Brain microvascular endothelial cell (primary cell): Measurements from ENCODE around the gene CACNB1.

Experiments used
- DNase-seq: peaks from one replicate; pipeline ENCODE4 v3.0.0-alpha.2; 2020
- H3K27ac ChIP-seq: fragments of 250-450 bp; sonication (Bioruptor Pico); 2 replicates; pipeline ENCODE4 v1.5.1; 2020; ENCODE audit warnings: mild to moderate bottlenecking, moderate library complexity
- H3K27me3 ChIP-seq: fragments of 250-450 bp; sonication (Bioruptor Pico); replicated peaks from 2 replicates; pipeline ENCODE4 v1.5.1; 2020; ENCODE audit warnings: mild to moderate bottlenecking
- H3K36me3 ChIP-seq: fragments of 250-450 bp; sonication (Bioruptor Pico); replicated peaks from 2 replicates; pipeline ENCODE4 v1.5.1; 2020; ENCODE audit warnings: mild to moderate bottlenecking
- H3K4me3 ChIP-seq: 2 replicates; pipeline ENCODE4 v1.5.1; 2011; ENCODE audit warnings: low read depth, mild to moderate bottlenecking, control low read depth, low read length, moderate library complexity
- CTCF ChIP-seq: IDR thresholded peaks from 2 replicates; pipeline ENCODE4 v1.5.1; 2011; ENCODE audit warnings: low read depth, mild to moderate bottlenecking, moderate library complexity, low read length, control low read depth, inconsistent platforms; ENCODE audit errors: missing control alignments
- in situ Hi-C: cut with HindIII; loops from 2 replicates; pipeline ENCODE4 v1.10.0; 2017; ENCODE audit warnings: low sequenced_read_pairs, low pct_ligation_motif_present

CACNB1 gene

GRCh38 chr17:39192901-39193300, 4.6 kb downstream of the CACNB1 start:
- TF ChIP-seq CTCF = no peak
- in situ Hi-C loops = no loop called here

GRCh38 chr17:39191750-39192510, 5.5 kb downstream of the CACNB1 start:
- Histone ChIP-seq H3K27me3 (no peaks in the 10 kb centered on the region), H3K4me3 (no peak overlapping the region), H3K36me3 (peaks cover 42% of the 10 kb centered on the region), H3K27ac (no peak overlapping the region)
- no peak for TF ChIP-seq CTCF
- DNase-seq = no peak
- in situ Hi-C loops = no loop called here

More at GRCh38 chr17:39192901-39193300, 4.6 kb downstream of the CACNB1 start:
- no peak overlapping the region for H3K27ac ChIP-seq
- DNase-seq = no peak
- no peaks in the 10 kb centered on the region for H3K27me3 ChIP-seq
- peaks cover 33% of the 10 kb centered on the region for H3K36me3 ChIP-seq
- no peak overlapping the region for H3K4me3 ChIP-seq

GRCh38 chr17:39187152-39187830, 10.2 kb downstream of the CACNB1 start:
- H3K36me3 ChIP-seq = peaks cover 60% of the 10 kb centered on the region
- no peaks in the 10 kb centered on the region for H3K27me3 ChIP-seq
- no peak for TF ChIP-seq CTCF
- in situ Hi-C loops = no loop called here
- H3K4me3 ChIP-seq = no peak overlapping the region
- no peak overlapping the region for H3K27ac ChIP-seq
- no peak for DNase-seq

- no peak overlapping the region for H3K4me3 ChIP-seq
- H3K36me3 ChIP-seq = peaks cover 64% of the 10 kb centered on the region
- no peak for DNase-seq
- no peaks in the 10 kb centered on the region for H3K27me3 ChIP-seq
- TF ChIP-seq CTCF = no peak
- no peak overlapping the region for H3K27ac ChIP-seq
- in situ Hi-C loops = no loop called here
Measured at GRCh38 chr17:39186481-39187002, 10.9 kb downstream of the CACNB1 start.

GRCh38 chr17:39183720-39184119, 13.7 kb downstream of the CACNB1 start:
- in situ Hi-C loops = no loop called here
- no peak for TF ChIP-seq CTCF
- H3K36me3 ChIP-seq = peaks cover 61% of the 10 kb centered on the region
- no peaks in the 10 kb centered on the region for H3K27me3 ChIP-seq
- no peak overlapping the region for H3K4me3 ChIP-seq
- no peak for DNase-seq
- H3K27ac ChIP-seq = no peak overlapping the region
